PC-9 (cell line): ENCODE data around the gene MMP11.

ENCODE experiments used
- CTCF ChIP-seq: fragments of 200-600 bp; sonication (generic); conservative IDR thresholded peaks from 2 replicates; pipeline ENCODE4 v1.6.1; 2017; ENCODE audit warnings: mixed run types, antibody characterized with exemption, mild to moderate bottlenecking, moderate library complexity
- EZH2 ChIP-seq: fragments of 200-600 bp; sonication (generic); IDR thresholded peaks from 2 replicates; pipeline ENCODE4 v1.8.0; 2017; ENCODE audit warnings: antibody characterized with exemption, low read depth

- no peak for TF ChIP-seq CTCF
- TF ChIP-seq EZH2: no peak
Measured at GRCh38 chr22:23787600-23787896, 14.9 kb downstream of the MMP11 start.
